GM06990 (cell line): Measurements from ENCODE around the gene NEIL1.

Experiments
- DNase-seq: peaks from one replicate; pipeline ENCODE4 v3.0.0-alpha.2; 2011; ENCODE audit not compliant: insufficient read length; ENCODE audit errors: extremely low read depth
- H3K27me3 ChIP-seq: replicated peaks from 2 replicates; pipeline ENCODE4 v1.6.0; 2011; ENCODE audit warnings: low read length; ENCODE audit not compliant: control insufficient read depth, insufficient read depth
- H3K36me3 ChIP-seq: 2 replicates; pipeline ENCODE4 v1.5.1; 2011; ENCODE audit warnings: low read length; ENCODE audit not compliant: control insufficient read depth, insufficient read depth
- H3K4me3 ChIP-seq: replicated peaks from 2 replicates; pipeline ENCODE4 v1.5.1; 2011; ENCODE audit warnings: low read depth, mild to moderate bottlenecking, control low read depth, low read length
- TF ChIP-seq, protein P1 (sequence below): IDR thresholded peaks from 2 replicates; pipeline ENCODE4 v1.5.1; 2011; ENCODE audit warnings: low read length, control low read depth, mild to moderate bottlenecking, inconsistent platforms; ENCODE audit not compliant: insufficient read depth, poor library complexity, severe bottlenecking

The NEIL1 gene

DNA sequence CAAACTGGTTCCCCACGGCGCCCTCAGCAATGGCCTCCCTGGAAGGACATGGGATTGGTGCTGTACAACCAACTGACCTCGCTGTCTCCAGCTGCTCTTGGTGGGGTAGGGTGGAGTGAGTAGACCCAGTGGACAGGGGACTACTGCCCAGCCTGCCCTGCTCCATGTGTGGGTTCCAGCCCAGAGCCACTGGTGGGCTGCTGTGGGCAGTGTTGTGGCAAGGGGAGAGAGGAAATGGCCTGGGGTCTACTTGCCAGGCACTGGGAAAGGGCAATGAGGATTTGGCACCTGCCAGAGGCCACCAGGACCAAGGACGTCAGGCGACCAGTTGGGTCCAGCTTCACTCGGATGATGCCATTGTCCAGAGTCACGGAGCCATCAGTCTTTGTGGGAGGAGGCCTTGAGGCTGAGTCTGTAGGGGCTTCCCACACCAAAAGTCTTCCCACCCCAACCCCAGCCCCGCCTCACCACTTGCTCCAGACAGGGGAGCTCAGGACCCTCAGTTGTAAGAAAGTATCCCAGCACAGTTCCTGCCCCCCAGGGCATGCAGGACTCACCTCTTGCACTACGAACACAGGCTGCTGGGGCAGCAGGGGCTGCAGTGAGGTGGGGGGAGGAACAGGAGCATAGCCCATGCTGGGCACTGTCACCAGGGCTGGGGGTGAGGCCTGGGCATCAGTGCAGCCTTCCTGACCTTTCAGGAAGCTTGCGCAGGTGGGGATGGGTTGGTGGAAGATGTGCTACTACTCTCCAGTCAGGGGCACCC, 12.1 kb downstream of the NEIL1 start:
- TF ChIP-seq, protein P1, sequence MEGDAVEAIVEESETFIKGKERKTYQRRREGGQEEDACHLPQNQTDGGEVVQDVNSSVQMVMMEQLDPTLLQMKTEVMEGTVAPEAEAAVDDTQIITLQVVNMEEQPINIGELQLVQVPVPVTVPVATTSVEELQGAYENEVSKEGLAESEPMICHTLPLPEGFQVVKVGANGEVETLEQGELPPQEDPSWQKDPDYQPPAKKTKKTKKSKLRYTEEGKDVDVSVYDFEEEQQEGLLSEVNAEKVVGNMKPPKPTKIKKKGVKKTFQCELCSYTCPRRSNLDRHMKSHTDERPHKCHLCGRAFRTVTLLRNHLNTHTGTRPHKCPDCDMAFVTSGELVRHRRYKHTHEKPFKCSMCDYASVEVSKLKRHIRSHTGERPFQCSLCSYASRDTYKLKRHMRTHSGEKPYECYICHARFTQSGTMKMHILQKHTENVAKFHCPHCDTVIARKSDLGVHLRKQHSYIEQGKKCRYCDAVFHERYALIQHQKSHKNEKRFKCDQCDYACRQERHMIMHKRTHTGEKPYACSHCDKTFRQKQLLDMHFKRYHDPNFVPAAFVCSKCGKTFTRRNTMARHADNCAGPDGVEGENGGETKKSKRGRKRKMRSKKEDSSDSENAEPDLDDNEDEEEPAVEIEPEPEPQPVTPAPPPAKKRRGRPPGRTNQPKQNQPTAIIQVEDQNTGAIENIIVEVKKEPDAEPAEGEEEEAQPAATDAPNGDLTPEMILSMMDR: no peak
- H3K27me3 ChIP-seq: no peaks in the 10 kb centered on the region
- H3K4me3 ChIP-seq: no peak overlapping the region
- peaks cover 45% of the 10 kb centered on the region for H3K36me3 ChIP-seq
- no peak for DNase-seq

GRCh38 chr15:75359537-75360250, 12.9 kb downstream of the NEIL1 start:
- Histone ChIP-seq H3K36me3 (peaks cover 50% of the 10 kb centered on the region), H3K27me3 (no peaks in the 10 kb centered on the region), H3K4me3 (no peak overlapping the region)
- DNase-seq: no peak
- TF ChIP-seq, protein P1: no peak

DNA sequence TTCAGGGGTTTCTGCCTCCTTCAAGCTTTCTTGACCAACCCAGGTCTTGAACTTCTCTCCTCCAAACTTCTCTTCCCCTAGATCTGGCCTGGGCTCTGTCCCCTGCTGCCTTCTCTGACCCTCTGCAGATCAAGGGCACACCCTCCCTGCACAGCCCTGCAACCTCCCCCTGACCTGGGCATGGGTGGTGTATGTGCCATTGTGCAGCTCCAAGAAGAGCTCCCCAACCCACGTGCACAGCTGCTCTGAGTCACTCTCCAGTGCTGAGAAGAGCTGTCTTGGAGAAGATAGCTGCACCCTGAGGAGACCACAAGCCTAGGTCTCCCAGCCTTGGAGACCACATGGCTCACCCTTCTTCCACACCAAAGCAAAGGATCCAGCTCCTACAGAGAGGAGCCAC, 13.6 kb downstream of the NEIL1 start:
- TF ChIP-seq, protein P1: no peak
- H3K27me3 ChIP-seq: no peaks in the 10 kb centered on the region

DNA sequence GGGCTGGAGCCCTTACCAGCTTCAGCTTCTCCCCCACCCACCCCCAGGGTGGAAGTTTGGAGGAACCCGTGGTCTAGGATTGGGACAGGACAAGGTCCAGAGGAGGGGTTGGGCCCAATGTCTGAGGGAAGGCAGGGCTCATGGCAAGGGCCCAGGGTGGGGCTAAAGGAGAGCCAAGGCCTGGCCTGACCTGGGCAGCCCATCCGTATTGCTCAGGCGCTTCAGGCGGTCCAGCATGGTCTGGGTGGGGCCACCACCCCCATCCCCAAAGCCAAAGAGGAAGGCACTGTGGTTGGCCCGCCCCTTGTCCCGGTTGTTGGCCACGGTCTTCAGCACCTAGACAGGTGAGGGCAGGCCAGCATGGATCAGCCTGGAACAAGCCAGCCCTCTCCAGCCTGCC, 14.0 kb downstream of the NEIL1 start:
- no peak for DNase-seq
- Histone ChIP-seq H3K4me3 (no peak overlapping the region), H3K36me3 (peaks cover 48% of the 10 kb centered on the region), H3K27me3 (no peaks in the 10 kb centered on the region)
- TF ChIP-seq, protein P1: no peak

More for the DNA sequence above, 13.6 kb downstream of the NEIL1 start:
- H3K4me3 ChIP-seq: no peak overlapping the region
- H3K36me3 ChIP-seq: peaks cover 50% of the 10 kb centered on the region
- no peak for DNase-seq

DNA sequence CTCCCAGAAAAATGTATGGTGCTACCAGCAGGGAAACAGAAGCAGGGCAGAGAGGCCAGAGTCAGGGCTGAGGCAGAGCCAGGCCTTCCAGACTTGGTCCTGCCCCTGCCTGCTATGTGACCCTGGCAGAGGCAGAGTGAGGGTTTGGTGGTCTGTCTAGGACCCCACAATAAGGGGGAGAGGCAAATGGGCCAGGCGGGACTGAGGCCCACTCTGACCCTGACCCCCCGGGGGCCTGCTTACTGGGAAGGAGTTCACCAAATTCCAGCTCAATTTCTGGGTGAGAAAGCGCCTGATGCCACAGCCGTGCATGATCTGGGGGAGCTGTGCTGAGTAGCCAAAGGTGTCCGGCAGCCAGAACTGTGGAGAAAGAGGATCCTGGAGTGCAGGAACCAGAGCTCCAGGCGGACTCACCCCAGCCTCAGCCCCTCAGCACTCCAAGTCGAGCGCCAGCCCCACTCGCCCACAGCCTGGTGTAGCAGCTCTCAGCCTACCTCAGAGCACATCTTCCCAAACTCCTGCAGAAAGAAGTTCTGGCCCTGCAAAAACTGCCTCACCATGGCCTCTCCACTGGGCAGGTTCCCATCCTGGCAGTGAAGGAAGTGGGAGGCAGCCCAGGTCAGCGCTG, 14.6 kb downstream of the NEIL1 start:
- TF ChIP-seq, protein P1: no peak
- no peak for DNase-seq
- Histone ChIP-seq H3K36me3 (peaks cover 47% of the 10 kb centered on the region), H3K27me3 (no peaks in the 10 kb centered on the region), H3K4me3 (no peak overlapping the region)
